ENCODE measurements around the gene TMEM114.

Gene TMEM114

DNA sequence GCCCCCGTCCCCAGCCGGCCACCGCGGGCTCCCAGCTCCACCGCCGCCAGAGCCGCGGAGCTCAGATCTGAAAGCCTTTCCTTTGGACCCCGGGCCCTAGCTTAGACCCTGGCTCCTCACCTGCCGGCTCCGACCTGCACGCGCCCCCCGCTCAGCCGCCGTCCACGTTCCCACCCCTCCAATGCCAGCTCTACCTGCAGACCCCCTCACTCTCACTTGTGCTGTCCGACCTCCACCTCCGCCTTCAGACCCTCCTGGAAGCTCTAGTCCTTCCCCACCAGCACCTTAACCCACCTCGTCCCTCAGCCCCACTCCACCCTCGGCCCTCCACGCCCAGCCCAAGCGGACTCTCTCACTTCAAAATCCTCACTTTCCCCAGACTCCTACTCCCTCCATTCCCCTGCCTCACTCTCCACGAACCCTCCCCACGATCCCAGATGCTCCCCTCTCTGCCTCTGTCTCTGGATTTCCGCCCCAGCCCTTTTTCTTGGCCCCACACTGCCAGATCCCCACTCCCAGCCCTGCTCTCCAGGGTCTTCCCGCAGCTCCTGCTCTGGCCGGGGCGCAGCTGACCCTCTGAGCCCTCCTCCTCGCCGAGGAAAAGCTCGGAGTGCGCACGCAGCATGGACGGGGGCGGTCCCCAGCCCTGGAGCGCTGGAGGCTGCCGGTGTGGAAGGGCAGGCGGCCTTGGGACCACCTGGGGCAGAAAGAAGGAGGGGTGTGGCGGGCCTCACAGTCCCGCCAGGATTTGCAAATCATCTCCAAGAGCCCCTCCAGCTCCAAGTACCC is at the start of gene TMEM114:
Gene TMEM114, minus strand, starts transcription at position 612 of the 789 bp plus-strand sequence. CDS start 673 bp downstream, outside the sequence.
- no peak for DNase-seq (ENCODE audit: low read depth)

GRCh38 chr16:8639694-8640093 is 49.4 kb upstream of the TMEM114 start:
- DNase-seq (ENCODE audit: low read depth) = no peak

DNA sequence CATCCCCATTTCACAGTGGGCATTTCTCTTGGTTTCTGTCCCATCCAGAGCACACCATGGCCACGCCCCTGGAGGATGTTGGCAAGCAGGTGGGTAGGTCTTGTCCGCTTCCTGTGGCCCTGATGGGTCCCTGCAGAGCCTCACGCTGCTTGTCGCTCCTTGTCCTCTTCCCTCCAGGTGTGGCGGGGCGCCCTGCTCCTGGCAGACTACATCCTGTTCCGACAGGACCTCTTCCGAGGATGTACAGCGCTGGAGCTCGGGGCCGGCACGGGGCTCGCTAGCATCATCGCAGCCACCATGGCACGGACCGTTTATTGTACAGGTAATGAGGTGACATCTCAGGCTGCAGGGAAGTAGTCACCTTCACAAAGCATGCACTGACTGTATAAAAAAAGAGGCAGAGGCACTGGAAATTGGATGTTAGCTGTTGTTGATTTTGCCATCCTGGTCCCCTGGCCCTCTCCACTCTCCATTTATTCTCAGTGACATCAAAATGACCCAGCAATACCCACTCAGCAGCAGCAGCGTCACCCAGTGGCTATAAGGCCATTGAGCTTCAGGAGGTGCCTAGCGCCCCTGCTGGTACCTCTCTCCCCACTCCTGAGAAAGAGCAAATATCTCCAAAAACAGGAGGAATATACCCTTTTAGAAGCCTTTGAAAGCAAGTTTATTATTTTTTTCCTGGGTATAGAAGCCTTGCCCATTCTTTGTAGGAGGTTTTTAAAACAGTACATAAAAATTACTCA is 44.9 kb upstream of the TMEM114 start:
- no peak for DNase-seq (ENCODE audit: low read depth)

GRCh38 chr16:8632675-8633182 is 42.4 kb upstream of the TMEM114 start:
- no peak for DNase-seq (ENCODE audit: low read depth)

DNA sequence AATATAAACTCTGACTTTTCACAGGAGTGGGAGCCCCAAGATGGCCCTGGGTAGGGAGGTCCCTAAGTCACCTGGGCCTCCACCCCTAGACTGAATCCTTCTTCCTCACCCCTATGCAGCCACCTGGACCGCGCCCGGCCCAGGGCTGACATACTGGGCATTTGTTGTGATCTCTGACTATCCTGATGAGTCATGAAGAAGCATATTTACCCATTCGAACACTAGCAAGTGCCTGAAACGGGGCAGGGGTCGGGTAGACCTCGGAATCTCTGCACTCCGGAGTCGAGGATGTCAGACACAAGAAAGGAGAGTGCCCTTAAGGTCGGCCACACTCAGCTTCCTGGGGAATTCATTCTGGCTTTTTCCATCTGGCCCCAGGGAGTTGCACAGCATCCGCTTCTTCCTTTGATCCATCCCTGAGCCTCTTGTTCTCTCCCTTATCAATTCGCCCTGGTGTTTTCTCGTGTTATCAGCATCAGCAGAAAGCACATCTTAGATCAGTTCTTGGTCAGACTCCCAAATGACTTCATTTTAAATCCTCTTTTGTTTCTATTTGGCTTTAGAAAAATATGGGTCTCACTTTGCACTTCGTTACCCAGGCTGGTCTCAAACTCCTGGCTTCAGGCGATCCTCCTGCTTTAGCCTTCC is 41.6 kb upstream of the TMEM114 start:
- DNase-seq (ENCODE audit: low read depth) = no peak

DNA sequence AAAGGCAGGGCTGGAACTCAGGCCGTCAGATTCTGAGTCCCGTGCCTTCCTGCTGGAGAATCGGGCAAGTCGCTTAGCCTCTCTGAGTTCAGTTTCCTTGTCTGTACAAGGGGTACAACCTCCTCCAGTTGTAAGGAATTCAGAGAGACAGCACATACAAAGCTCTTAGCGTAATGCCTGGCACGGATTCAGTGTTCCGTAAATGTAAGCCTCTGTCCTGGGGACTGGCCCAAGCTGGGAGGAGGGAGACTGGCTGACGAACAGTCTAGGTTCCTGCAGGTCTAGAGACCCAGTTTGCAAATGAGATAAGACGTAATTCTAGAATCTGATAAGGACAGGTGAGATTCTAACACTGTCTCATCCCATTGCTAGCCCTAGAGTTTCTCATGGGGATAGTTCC is 41.1 kb upstream of the TMEM114 start:
- no peak for DNase-seq (ENCODE audit: low read depth)

GRCh38 chr16:8630255-8630953 is 40.1 kb upstream of the TMEM114 start:
- no peak for DNase-seq (ENCODE audit: low read depth)

DNA sequence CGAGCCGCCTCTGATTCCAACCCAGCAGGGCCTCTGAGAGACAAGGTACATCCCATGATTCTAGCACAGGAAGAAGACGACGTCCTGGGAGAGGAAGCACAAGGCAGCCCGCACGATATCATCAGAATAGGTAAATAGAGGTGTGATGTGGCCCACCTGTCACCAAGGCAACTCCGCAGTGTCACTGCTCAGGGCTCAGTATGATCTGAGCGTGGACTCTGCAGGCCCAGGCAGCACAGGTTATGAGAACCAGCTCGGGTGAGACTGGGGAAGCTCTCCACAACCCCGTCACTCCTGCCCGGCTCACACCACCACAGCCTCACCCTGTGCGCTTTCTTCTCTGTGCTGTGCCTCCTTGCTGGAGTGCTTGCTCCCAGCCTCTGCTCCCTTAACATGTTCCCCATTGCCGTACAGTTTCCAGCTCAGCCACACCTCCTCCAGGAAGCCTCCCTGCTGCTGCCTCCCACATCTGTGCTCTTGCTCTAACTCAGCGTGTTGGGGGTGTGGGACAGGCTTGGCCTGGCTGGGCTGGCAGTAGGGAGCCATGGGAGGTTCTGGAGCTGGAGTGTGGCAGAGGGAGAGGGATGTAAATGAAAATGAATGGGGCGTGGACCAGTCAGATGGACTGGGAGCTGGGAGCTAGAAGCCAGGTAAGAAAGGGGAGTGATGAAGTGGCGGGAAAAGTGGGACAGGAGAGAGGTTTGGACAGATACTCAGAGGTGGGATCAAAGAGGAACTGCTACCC is 38.8 kb upstream of the TMEM114 start:
- no peak for DNase-seq (ENCODE audit: low read depth)

- DNase-seq (ENCODE audit: low read depth) = no peak
Observed at GRCh38 chr16:8627456-8627855, 37.1 kb upstream of the TMEM114 start.

DNA sequence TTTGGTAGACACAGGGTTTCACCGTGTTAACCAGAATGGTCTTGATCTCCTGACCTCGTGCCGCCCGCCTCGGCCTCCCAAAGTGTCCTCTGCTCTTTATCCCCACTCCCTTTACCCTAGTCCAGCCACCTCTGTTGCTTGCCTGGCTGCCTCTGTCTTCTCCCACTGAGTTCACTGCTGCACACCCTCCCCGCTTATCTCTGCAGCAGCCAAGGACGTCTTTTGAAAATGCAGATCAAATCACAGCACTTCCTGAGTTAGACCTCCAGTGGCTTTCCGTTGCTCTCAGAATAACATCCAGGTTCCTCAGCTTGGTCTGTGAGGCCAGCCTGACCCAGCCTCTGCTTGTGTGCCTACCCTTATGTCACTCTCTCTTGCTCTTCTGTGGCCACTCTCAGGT is 36.6 kb upstream of the TMEM114 start:
- no peak for DNase-seq (ENCODE audit: low read depth)

- DNase-seq (ENCODE audit: low read depth) = no peak
Observed at GRCh38 chr16:8625491-8626087, 35.3 kb upstream of the TMEM114 start.

GRCh38 chr16:8623634-8624033 is 33.3 kb upstream of the TMEM114 start:
- DNase-seq (ENCODE audit: low read depth) = no peak

GRCh38 chr16:8622315-8622656 is 32.0 kb upstream of the TMEM114 start:
- DNase-seq (ENCODE audit: low read depth) = no peak

GRCh38 chr16:8621572-8622314 is 31.4 kb upstream of the TMEM114 start, which contains the start of gene METTL22:
Gene METTL22 (plus strand): TSS chr16:8621698. CDS start chr16:8625666, 3,968 bp downstream.
- peak; percentile 86 for DNase-seq (ENCODE audit: low read depth)

GRCh38 chr16:8621222-8621571 is 30.9 kb upstream of the TMEM114 start:
- DNase-seq (ENCODE audit: low read depth) = no peak

DNA sequence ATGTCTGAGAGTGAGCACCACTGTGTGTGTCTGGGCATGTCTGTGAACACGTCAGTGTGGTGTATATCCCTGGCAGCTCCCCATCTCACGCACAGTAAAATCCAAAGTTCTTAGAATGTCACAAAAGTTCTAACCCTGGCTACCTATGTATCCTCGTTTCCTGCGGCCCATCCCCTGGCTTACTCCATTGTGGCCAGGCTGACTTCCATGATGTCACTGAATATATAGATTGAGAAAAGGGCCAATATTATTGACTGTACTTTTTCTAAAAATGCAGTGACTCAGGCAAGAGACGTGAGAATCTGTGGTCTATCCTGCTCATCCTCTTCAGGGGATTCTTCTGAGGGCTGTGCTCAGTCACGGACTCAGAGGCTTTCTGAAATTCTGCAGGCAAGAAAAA is 30.2 kb upstream of the TMEM114 start:
- DNase-seq (ENCODE audit: low read depth) = no peak

DNA sequence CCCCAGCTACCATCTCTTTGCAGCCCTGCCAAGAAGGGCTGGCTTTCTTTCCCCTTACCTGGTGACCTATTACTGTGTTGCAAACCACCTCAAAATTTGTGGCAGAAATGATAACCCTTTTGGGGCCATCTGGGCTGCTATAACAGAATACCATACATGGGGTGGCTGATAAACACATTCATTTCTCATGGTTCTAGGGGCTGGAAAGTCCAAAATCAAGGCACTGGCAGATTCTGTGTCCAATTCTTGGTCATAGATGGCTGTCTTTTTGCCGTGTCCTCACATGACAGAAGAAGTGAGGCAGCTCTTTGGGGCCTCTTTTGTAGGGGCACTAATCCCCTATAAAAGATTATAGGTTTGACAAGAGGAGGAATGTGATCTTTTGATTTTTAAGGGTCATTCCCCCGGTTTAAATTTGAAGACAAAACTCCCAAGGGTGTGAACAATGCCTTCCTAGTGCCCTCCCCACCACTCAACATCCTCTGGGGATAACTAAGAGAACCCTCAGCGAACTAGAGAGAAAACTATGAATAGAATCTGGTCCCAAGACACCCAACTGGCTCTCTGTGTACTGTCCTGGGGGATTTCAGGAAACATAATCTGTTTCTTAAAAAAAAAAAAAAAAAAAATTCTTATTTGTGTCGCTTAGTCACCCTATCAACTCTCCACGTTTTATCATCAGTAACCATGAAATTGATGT is 29.5 kb upstream of the TMEM114 start:
- DNase-seq (ENCODE audit: low read depth) = no peak

DNA sequence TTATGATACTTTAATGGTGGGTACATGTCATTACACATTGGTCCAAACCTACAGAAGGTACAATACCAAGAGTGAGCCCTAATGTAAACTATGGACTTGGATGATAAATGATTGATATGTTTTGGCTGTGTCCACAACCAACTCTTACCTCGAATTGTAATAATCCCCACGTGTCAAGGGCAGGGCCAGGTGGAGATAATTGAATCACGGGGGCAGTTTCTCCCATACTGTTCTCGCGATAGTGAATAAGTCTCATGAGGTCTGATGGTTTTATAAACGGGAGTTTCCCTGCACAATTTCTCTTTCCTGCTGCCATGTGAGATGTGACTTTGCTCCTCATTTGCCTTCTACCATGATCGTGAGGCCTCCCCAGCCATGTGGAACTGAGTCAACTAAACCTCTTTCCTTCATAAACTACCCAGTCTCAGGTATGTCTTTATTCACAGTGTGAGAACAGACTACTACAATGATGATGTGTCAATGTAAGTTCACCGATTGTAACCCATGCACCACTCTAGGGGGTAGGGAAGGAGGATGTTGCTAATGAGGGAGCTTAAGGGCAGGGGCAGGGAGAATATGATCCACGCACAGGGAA is 24.2 kb upstream of the TMEM114 start:
- no peak for DNase-seq (ENCODE audit: low read depth)

- DNase-seq (ENCODE audit: low read depth) = no peak
Observed at GRCh38 chr16:8611886-8612600, 21.7 kb upstream of the TMEM114 start.
